GM21367 (cell line): ENCODE results near the gene SSH3.
A peak's percentile ranks its signal among the peaks of the same experiment; 100 is the strongest.

Source experiments
- ATAC-seq: cut with Tn5 transposase; IDR thresholded peaks from one replicate; pipeline ENCODE4 v1.9.1; 2021; ENCODE audit not compliant: unreplicated experiment

SSH3 gene

DNA sequence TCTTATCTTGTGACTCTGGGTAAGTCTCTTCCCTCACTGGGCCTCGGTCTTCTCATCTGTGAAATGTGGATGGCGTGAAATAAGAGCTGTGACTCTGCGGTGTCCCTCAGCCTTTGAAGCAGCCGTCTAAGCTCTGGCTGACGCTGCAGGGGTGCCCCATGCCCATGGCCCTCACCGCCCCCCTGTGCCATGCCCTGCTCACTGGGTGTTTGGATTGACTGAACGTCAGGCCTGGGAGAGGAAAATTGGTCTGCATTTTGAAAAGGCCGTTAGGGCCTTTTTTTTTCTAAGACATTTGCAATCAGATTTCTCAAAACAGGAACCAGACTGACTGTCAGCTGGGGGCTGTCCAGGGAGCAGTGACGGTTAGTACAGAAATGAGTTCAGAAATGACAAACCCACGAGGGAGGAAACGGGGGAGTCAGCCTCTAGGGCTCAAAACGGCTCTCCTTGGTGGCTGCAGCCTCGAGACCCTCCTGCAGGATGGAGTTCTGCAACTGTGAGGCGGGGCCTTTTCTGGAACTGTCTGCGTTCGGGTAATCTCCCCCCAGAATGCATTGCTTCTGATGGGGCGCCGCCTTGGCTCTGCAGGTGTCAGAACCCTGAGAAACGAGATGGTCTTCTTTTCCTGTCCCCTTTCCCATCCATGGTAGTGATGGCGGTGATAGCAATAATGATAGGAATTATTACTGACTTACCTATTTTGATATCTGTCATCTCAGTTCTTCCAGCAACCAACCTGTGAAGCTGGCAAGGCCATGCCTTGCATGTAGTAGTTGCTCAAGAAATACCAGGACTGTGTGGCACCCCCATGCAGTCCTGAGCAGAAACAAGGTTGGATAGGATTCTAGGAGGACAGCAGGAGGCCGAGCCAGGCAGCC lies 35.0 kb upstream of the SSH3 start:
- ATAC-seq = no peak

DNA sequence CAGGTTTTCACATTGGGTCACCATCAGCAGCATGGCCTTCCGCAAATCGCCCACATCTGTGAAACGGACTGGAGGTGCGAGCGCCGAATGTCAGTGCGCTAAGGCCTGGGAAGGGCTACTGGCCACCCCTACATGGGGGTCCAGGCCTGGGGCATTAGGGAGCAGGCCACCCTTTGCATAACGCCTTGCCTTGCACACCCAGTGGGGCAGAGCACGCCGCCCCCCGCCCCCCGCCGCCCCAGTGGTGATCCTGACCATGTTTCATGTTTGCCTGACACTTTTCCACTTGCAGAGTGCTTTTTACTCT lies 34.4 kb upstream of the SSH3 start:
- ATAC-seq = no peak

- ATAC-seq = no peak
Measured at GRCh38 chr11:67269401-67270255, 33.7 kb upstream of the SSH3 start.

DNA sequence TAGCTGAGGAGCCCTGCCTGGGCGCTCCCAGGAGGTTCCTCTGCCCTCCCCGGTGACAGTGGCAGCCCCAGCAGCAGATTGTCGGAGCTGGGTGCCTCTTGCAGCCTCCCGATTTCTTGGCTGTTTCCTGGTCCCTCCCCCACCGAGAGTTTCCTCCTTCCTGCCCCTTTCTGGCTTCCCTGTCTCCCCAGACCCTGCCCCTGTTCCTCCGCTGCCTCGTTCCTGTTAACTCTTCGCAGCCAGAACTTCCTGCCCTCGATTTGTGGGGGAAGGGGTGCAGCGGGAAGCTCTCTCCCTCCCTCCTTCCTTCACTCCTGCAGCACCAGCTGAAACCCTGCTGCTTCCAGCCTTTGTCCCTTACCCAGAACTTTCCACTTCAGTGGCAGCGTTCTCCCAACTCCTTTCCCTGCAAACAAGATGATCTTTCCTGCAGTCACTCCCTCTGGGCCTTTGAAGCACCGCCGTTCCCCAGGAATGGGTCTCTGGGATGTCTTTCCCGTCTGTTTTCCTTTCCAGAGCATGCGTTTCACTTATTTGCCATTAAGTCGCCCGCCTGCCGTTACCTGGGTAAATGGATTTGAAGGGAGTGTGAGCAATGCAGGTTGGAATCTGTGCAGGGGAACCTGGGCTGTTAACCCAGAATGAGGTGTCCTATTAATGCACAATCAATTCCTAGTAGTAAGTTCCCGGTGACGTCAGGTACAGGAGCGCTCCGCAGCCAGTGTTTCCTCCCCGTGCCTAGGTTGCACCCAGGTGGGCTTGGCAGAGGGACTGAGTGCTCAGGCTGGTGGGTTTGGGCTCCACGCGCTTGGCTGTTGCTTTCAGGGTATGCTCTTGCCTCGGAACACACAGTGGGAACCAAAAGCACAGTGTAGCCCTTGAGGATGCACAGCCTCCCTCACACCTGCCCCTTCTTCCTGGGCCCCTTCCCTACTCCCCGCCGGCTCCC lies 32.8 kb upstream of the SSH3 start:
- ATAC-seq = no peak

DNA sequence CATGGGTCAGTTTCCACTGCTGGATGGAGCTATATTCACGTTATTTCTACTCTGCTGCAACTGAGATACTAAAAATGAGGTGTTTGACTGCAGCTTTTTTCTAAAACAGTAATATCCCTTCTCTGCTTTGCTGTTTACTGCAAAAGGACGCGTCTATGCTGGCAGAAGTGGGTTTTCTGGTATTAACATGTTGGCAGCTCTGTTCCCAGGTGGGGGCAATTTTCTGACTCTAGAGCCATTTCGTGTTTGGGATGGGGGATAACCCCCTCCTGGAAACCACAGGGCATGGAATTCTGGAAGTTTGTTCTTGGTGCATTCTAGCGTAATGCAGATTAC lies 32.2 kb upstream of the SSH3 start:
- ATAC-seq = no peak

GRCh38 chr11:67271541-67272284 lies 31.6 kb upstream of the SSH3 start:
- ATAC-seq = no peak

GRCh38 chr11:67272327-67273259 lies 30.7 kb upstream of the SSH3 start:
- no peak for ATAC-seq

DNA sequence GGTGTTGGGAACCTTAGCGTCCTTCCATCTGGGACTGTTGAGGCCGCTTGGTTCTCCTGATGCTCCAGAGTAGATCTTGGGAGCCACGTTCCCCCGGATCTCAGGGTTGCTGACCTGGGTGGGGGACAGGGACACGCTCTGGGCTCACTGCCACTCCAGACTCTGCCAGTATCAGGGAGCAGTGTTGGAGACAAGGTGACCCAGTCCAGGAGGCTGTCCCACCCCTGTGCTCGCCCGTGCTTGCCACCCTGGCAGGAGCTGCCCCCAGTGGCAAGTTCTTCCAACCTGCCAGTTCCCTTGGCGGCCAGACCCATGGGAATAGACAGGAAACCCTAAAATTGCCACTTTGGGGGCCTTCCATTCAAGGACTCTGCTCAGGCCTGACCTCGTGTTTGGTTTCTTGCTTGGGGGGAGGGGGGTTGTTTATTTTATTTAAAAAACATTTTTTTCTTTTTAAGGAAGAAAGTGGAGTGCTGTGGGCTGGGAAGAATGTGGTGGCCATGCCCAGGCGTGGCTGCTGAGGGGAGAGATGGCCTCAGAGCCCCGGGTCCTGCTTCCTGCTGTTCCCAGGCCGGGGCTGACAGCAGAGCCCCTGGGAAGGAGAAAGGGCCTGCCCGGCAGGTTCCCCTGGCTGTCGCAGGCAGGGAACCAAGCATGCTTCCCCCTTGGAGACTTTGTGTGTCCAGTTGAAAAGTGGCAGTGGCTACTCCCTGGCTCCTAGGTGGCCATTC lies 29.9 kb upstream of the SSH3 start:
- no peak for ATAC-seq

DNA sequence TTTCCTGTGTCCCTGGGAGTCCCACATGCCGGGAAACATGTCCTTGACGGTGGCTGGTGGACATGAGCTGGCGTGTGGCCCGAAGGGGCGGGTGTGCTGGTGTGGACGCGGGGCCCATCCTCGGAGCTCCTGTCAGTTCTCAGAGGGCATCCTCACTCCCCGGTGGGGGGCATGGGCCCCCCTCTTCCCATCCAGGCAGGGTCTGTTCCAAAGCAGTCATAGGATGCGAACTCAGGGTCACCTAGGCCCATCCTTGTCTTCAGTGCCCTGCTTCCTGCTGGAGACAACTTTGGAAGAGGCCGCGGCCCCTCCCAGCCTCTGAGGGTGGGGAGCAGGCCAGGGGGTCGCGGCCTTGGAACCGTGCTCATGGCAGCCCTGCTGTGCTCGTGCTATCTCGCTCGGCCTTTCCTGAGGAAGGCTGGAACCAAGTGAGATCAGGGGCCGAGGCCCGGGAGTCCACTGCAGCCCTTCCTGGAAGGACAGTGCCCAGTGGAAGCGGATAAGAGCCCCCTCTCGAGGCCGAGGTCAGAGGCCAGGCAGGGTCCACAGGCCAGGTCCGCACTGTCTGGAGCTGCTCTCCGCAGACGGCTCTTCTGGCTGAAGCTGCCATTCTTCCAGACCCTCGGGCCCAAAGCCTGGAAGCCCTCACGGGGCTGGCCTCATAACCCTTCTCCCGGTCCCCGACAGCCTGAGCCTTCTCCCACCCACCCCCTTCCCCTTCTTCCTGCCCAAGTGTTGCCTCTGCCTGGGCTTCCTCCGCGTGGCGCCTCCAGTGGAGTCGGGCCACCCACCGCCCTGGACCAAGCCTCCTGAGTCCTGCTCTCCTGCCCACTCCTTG lies 28.3 kb upstream of the SSH3 start:
- ATAC-seq = no peak

- ATAC-seq = no peak
Measured at GRCh38 chr11:67275606-67276409, 27.5 kb upstream of the SSH3 start.

DNA sequence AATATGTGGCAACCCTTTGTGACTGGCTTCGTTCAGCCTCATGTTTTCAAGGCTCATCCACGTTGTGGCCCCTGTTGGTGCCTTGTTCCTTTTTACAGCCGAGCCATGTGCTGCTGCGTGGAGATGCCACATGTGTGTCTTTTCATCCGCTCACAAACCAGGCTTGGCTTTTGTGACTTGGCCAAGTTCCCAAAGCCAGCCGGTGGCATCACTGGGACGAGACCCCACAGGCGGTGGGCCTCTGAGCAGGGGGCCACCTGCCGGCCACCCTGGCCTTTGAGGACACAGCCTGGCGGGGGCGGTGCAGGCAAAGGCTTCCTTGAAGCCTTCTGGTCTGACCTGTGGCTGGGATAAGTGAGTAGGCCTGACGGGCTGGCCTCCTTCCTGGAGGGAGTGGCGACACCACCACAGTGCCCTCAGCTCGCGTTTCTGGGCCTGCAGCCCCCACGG lies 26.5 kb upstream of the SSH3 start:
- ATAC-seq = no peak

- ATAC-seq = peak; percentile 52
Measured at GRCh38 chr11:67277231-67277961, 25.9 kb upstream of the SSH3 start.

GRCh38 chr11:67278135-67278938 lies 25.0 kb upstream of the SSH3 start:
- ATAC-seq = no peak

- ATAC-seq = no peak
Measured at GRCh38 chr11:67278939-67279588, 24.3 kb upstream of the SSH3 start.
